Measurements from ENCODE around the gene ADSS1.

ADSS1 gene

GRCh38 chr14:104725772-104726548 lies 1.9 kb downstream of the ADSS1 start:
- WGBS, result 82% methylated on average over 23 of the region's 25 CpGs
- peak overlapping the region in 1 of 2 experiments; percentile 1 for H3K4me3 ChIP-seq (ENCODE audit: insufficient read depth in 1 of 2, low read depth in 1 of 2, low read length in 2 of 2)
- H2BK12ac ChIP-seq (ENCODE audit: low read length in 2 of 2), result peak overlapping the region in 1 of 2 experiments; percentile 66
- H3K14ac ChIP-seq (ENCODE audit: low read length in 2 of 2), result no peak overlapping the region
- H3K79me1 ChIP-seq (replicated peaks; ENCODE audit: low read length, poor library complexity, severe bottlenecking), result peaks cover 3% of the 10 kb centered on the region
- no peak overlapping the region for H2AFZ ChIP-seq (ENCODE audit: low read depth, low read length)
- peak overlapping the region; percentile 9 for H2BK15ac ChIP-seq (ENCODE audit: low read depth, poor library complexity, severe bottlenecking)
- H3K23ac ChIP-seq (ENCODE audit: low read length in 2 of 2), result peak overlapping the region in 1 of 2 experiments; percentile 15
- H2BK5ac ChIP-seq (ENCODE audit: low read depth, low read length, poor library complexity, severe bottlenecking), result no peak overlapping the region
- peak overlapping the region; percentile 18 for H4K91ac ChIP-seq (ENCODE audit: low read length)
- peaks cover 48% of the 10 kb centered on the region for H3K4me1 ChIP-seq (ENCODE audit: control insufficient read depth, insufficient read depth, low read depth, low read length)
- no peak overlapping the region for H3K27ac ChIP-seq (ENCODE audit: low read length, poor library complexity, severe bottlenecking)
- no peak overlapping the region for H2BK120ac ChIP-seq (ENCODE audit: low read depth, low read length)
- H3K18ac ChIP-seq (ENCODE audit: low read depth in 1 of 2, low read length in 2 of 2), result peak overlapping the region; percentile 40 to 46
- no peak overlapping the region for H3K9ac ChIP-seq (ENCODE audit: low read length)
- no peak overlapping the region for H3K4ac ChIP-seq (ENCODE audit: low read depth in 1 of 2, low read length in 2 of 2)
- H2AK5ac ChIP-seq (ENCODE audit: low read length, severe bottlenecking), result no peak overlapping the region
- no peak for DNase-seq
- no peak overlapping the region for H3K4me2 ChIP-seq (ENCODE audit: low read length, poor library complexity, severe bottlenecking)
- peaks cover 14 to 32% of the 10 kb centered on the region in 2 experiments for H3K27me3 ChIP-seq (ENCODE audit: control insufficient read depth in 1 of 2, insufficient read depth in 1 of 2, low read length in 2 of 2)
- H3K36me3 ChIP-seq (ENCODE audit: control insufficient read depth in 1 of 2, insufficient read depth in 2 of 2, low read depth in 1 of 2, low read length in 2 of 2), result peaks cover 7 to 14% of the 10 kb centered on the region in 2 experiments
- H3K9me3 ChIP-seq (ENCODE audit: control insufficient read depth, low read length), result no peaks in the 10 kb centered on the region
- H4K8ac ChIP-seq (ENCODE audit: low read length), result no peak overlapping the region

GRCh38 chr14:104726600-104727451 lies 2.8 kb downstream of the ADSS1 start:
- Histone ChIP-seq H2AFZ (ENCODE audit: low read depth, low read length) (no peak overlapping the region), H3K27ac (ENCODE audit: low read length, poor library complexity, severe bottlenecking) (no peak overlapping the region), H3K79me1 (replicated peaks; ENCODE audit: low read length, poor library complexity, severe bottlenecking) (peaks cover 3% of the 10 kb centered on the region), H2BK15ac (ENCODE audit: low read depth, poor library complexity, severe bottlenecking) (no peak overlapping the region), H3K9ac (ENCODE audit: low read length) (no peak overlapping the region), H2BK5ac (ENCODE audit: low read depth, low read length, poor library complexity, severe bottlenecking) (no peak overlapping the region), H3K4me1 (ENCODE audit: control insufficient read depth, insufficient read depth, low read depth, low read length) (peaks cover 44% of the 10 kb centered on the region), H3K36me3 (ENCODE audit: control insufficient read depth in 1 of 2, insufficient read depth in 2 of 2, low read depth in 1 of 2, low read length in 2 of 2) (peaks cover 0 to 8% of the 10 kb centered on the region in 2 experiments), H3K9me3 (ENCODE audit: control insufficient read depth, low read length) (no peaks in the 10 kb centered on the region), H3K18ac (ENCODE audit: low read depth in 1 of 2, low read length in 2 of 2) (no peak overlapping the region), H3K23ac (ENCODE audit: low read length in 2 of 2) (peak overlapping the region in 1 of 2 experiments; percentile 15), H3K4me3 (ENCODE audit: insufficient read depth in 1 of 2, low read depth in 1 of 2, low read length in 2 of 2) (no peak overlapping the region), H2BK12ac (ENCODE audit: low read length in 2 of 2) (no peak overlapping the region), H2BK120ac (ENCODE audit: low read depth, low read length) (no peak overlapping the region), H3K27me3 (ENCODE audit: control insufficient read depth in 1 of 2, insufficient read depth in 1 of 2, low read length in 2 of 2) (peaks cover 14 to 32% of the 10 kb centered on the region in 2 experiments), H4K8ac (ENCODE audit: low read length) (no peak overlapping the region), H4K91ac (ENCODE audit: low read length) (peak overlapping the region; percentile 53), H2AK5ac (ENCODE audit: low read length, severe bottlenecking) (no peak overlapping the region), H3K4me2 (ENCODE audit: low read length, poor library complexity, severe bottlenecking) (no peak overlapping the region), H3K4ac (ENCODE audit: low read depth in 1 of 2, low read length in 2 of 2) (no peak overlapping the region), H3K14ac (ENCODE audit: low read length in 2 of 2) (no peak overlapping the region)
- no peak for DNase-seq
- WGBS, result 81% methylated on average over 21 of the region's 21 CpGs

GRCh38 chr14:104728631-104729030 lies 4.6 kb downstream of the ADSS1 start:
- no peak for DNase-seq
- no peak overlapping the region for H2AFZ ChIP-seq (ENCODE audit: low read depth, low read length)
- no peak overlapping the region for H3K18ac ChIP-seq (ENCODE audit: low read depth in 1 of 2, low read length in 2 of 2)
- H3K79me1 ChIP-seq (replicated peaks; ENCODE audit: low read length, poor library complexity, severe bottlenecking), result peaks cover under 1% of the 10 kb centered on the region
- no peak overlapping the region for H2BK5ac ChIP-seq (ENCODE audit: low read depth, low read length, poor library complexity, severe bottlenecking)
- H3K36me3 ChIP-seq (ENCODE audit: control insufficient read depth in 1 of 2, insufficient read depth in 2 of 2, low read depth in 1 of 2, low read length in 2 of 2), result no peaks in the 10 kb centered on the region
- H3K4ac ChIP-seq (ENCODE audit: low read depth in 1 of 2, low read length in 2 of 2), result no peak overlapping the region
- H3K27me3 ChIP-seq (ENCODE audit: control insufficient read depth in 1 of 2, insufficient read depth in 1 of 2, low read length in 2 of 2), result peaks cover 14 to 32% of the 10 kb centered on the region in 2 experiments
- no peak overlapping the region for H3K9ac ChIP-seq (ENCODE audit: low read length)
- WGBS, result 93% methylated on average over 17 of the region's 17 CpGs
- no peak overlapping the region for H4K8ac ChIP-seq (ENCODE audit: low read length)
- H3K4me3 ChIP-seq (ENCODE audit: insufficient read depth in 1 of 2, low read depth in 1 of 2, low read length in 2 of 2), result no peak overlapping the region
- H3K9me3 ChIP-seq (ENCODE audit: control insufficient read depth, low read length), result no peaks in the 10 kb centered on the region
- H2AK5ac ChIP-seq (ENCODE audit: low read length, severe bottlenecking), result no peak overlapping the region
- peak overlapping the region in 1 of 2 experiments; percentile 21 for H3K14ac ChIP-seq (ENCODE audit: low read length in 2 of 2)
- peaks cover 28% of the 10 kb centered on the region for H3K4me1 ChIP-seq (ENCODE audit: control insufficient read depth, insufficient read depth, low read depth, low read length)
- H3K23ac ChIP-seq (ENCODE audit: low read length in 2 of 2), result no peak overlapping the region
- no peak overlapping the region for H2BK120ac ChIP-seq (ENCODE audit: low read depth, low read length)
- H4K91ac ChIP-seq (ENCODE audit: low read length), result peak overlapping the region; percentile 0
- no peak overlapping the region for H3K4me2 ChIP-seq (ENCODE audit: low read length, poor library complexity, severe bottlenecking)
- H2BK12ac ChIP-seq (ENCODE audit: low read length in 2 of 2), result no peak overlapping the region
- H2BK15ac ChIP-seq (ENCODE audit: low read depth, poor library complexity, severe bottlenecking), result no peak overlapping the region
- no peak overlapping the region for H3K27ac ChIP-seq (ENCODE audit: low read length, poor library complexity, severe bottlenecking)

Data from mesenchymal stem cell (in vitro differentiated cells and primary cell).